GM15510 (cell line): ENCODE data around the gene TMEFF2.

ENCODE experiments used
- POLR2A ChIP-seq: IDR thresholded peaks from 3 replicates; pipeline ENCODE4 v1.6.1; 2011; ENCODE audit warnings: borderline replicate concordance; ENCODE audit not compliant: insufficient read length; ENCODE audit errors: extremely low read depth

The TMEFF2 gene

DNA sequence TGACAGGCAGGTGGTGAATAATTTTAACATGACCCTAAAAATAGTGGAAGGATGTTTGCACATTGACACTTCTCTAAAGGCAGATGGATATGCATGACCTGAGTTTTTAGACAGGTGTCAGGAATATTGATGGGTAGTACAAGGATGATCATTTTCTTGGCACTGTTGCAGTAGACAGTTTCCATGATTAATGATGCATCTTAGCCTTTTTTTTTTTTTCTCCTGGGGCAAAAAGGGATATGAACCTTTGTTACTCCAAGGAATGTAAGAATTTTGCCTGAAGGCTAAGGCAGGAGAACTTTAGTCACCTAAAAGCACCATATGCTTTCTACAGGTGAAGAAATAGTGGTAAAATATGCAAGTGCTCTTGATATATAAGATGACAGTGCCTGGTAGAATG is 211.5 kb downstream of the TMEFF2 start:
- no peak for TF ChIP-seq POLR2A

DNA sequence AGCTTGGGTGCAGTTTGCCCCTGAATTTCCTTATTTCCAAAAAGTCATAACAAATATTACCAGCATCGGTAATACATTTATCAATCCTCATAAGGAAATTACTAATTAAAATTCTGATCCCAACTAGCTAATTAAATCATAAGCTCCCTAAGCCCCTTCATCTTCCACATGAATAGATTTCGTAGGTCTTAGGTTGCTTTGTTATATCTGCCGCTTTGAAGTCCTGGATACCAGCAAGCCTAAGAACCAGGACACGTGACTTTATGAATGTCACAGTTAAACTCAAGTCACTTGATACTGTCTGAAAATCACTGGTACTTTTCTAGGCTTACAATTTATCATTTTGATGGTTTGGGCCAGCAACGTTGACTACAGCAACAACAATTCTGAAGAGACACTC is 213.0 kb downstream of the TMEFF2 start:
- no peak for TF ChIP-seq POLR2A

- no peak for TF ChIP-seq POLR2A
Measured at GRCh38 chr2:191980483-191980882, 214.2 kb downstream of the TMEFF2 start.

DNA sequence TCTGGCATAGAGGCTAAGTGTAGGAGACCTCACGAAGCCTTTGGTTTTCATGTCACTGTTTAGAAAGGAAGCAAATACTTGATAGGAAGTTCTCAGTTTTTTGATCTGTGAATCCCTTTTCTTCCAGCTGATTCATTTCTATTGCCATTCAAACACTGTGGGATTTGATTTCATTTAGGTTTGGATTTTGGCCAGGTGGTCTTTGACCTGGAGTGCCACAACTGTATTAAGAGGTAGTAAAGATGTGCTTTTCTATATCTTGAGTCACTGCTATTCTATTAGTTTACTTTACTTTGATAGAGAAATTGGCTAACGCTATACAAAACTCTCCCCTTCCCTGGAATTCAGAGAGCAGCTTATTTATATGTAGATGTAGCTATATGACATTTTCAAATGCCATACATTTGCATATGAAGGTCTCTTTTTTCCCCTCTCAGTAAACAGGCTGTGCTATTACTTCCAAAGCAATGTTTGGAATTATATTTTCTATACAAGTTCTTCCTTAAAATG is 215.5 kb downstream of the TMEFF2 start:
- TF ChIP-seq POLR2A = no peak

DNA sequence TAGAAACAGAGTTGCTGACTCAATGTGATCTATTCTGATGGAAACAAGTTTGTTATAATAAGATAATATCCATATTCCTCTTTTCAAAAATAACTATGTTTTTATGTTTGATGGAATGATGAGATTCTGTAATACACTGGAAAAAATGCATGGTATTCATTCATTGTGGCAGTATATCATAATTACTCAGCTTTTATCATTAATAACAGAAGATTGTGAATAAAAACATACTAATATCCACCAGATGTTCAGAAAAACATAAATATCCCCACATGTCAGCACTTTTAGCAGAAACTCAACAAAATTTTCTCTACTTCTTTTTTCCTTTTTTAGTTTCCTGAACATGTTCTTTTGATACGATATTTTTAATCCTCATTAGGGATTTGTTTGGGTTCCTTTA is 217.0 kb downstream of the TMEFF2 start:
- no peak for TF ChIP-seq POLR2A

GRCh38 chr2:191976436-191976835 is 218.3 kb downstream of the TMEFF2 start:
- TF ChIP-seq POLR2A = no peak

GRCh38 chr2:191974676-191975075 is 220.1 kb downstream of the TMEFF2 start:
- no peak for TF ChIP-seq POLR2A

DNA sequence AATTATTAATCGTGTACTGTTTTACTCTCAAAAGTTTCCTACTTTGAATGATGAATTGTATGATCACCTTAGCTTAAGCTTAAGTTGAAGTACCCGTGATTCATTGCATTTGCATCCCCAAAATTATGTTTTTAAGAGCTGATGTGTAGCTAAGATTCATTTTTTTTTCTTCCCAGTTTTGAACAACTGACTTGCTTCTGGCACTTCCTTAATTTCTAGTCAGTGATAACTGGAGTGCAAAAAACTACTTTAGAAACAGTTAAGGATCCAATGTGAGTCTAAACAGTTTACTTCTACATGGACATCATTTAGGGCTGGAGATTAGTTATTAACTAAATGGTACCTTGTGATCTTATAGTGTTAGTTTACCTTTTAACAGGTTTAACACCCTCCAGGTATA is 223.9 kb downstream of the TMEFF2 start:
- no peak for TF ChIP-seq POLR2A

GRCh38 chr2:191968120-191968519 is 226.6 kb downstream of the TMEFF2 start:
- TF ChIP-seq POLR2A = no peak

DNA sequence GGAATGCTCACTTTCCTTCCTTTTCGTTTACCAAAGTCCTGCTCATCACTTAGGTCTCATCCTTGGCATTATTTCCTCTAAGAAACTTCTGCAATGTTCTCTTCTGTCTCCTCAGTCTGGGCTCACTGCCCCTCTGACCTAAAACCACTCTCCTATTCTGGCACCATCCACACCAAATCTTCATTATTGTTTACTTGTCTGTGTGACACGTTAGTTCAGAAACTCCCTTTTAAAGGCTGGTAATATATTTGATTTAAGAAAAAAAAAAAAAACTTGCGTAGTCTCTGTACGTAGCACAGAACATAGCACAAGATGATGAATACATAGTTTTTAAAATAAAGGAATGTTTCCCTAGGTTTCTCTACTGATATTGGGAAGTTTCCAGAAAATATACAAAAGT is 229.0 kb downstream of the TMEFF2 start:
- TF ChIP-seq POLR2A = no peak

- no peak for TF ChIP-seq POLR2A
Measured at GRCh38 chr2:191961556-191961955, 233.2 kb downstream of the TMEFF2 start.

DNA sequence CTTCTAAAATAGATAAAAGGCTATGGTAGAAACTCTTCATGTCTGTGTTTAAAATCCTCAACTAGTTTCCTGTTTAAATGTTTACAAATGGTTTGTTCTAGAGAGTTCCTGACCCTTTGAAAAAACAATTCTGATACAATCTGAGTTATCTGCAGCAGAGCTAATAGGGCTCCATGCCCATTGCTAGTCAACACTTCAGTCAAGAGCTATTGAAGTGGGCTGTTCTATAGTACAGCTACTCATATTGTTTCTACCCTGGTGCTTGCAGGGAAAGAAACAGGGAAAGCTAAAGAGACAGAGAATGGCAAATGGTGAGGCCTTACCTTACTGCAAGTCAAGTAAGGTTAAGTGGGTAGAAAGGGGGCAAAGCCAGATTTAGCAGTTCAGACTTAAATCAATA is 235.5 kb downstream of the TMEFF2 start:
- no peak for TF ChIP-seq POLR2A

- TF ChIP-seq POLR2A = no peak
Measured at GRCh38 chr2:191957996-191958860, 236.5 kb downstream of the TMEFF2 start.

DNA sequence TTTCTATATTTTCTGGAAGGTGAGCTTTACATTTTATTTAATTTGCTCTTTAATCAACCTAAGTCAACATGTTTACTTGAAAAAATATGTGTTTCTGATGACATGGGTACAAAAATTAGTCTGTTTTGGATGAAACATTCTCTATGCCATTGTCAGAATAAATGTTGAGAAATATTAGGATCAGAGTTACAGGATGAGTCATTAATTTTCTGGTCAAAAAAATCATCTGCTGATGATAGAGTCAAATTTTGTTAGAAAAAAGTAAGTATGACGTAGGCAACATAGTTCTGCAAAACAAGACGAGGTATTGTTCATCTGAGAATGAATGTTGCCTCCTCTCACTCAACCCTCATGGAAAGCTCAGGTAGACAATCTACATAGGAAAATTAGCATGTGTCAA is 240.3 kb downstream of the TMEFF2 start:
- no peak for TF ChIP-seq POLR2A

GRCh38 chr2:191952515-191953270 is 242.0 kb downstream of the TMEFF2 start:
- TF ChIP-seq POLR2A = no peak
